HG03469 (cell line): ENCODE measurements around the gene SNX11.
A peak's percentile ranks its signal among the peaks of the same experiment; 100 is the strongest.

ENCODE experiments used
- ATAC-seq: cut with Tn5 transposase; IDR thresholded peaks from one replicate; pipeline ENCODE4 v1.9.1; 2021; ENCODE audit warnings: mild to moderate bottlenecking, moderate library complexity, moderate number of reproducible peaks; ENCODE audit not compliant: unreplicated experiment

SNX11 gene

DNA sequence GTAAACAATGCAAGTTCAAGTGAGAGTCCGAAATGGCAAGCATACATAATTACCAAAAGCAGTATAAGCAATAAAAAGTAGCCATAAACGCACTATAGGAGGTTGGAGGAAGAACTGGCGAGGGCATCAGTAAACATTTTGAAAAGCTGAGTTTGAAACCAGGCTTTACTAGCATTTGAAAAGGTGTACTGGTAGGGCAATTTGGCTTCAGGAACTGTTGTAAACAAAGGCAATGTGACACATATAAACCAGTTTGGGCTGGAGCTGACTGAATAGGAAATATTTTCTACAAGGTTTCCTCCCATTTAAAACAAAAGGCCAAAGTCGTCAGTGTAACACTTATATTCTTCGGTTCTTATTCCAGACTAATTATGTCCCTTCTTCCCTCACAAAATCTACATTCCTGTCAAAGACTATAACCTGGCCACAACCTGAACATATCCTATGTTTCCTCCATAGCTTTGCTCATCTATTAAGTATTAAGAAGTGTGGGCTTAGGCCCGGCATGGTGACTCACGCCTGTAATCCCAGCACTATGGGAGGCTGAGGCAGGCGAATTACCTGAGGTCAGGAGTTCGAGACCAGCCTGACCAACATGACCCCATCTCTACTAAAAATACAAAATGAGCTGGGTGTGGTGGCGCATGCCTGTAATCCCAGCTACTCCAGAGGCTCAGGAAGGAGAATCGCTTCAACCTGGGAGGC, 14.1 kb upstream of the SNX11 start:
- ATAC-seq, result no peak

- ATAC-seq, result no peak
These were observed 12.0 kb upstream of the SNX11 start for GRCh38 chr17:48095611-48096010.

DNA sequence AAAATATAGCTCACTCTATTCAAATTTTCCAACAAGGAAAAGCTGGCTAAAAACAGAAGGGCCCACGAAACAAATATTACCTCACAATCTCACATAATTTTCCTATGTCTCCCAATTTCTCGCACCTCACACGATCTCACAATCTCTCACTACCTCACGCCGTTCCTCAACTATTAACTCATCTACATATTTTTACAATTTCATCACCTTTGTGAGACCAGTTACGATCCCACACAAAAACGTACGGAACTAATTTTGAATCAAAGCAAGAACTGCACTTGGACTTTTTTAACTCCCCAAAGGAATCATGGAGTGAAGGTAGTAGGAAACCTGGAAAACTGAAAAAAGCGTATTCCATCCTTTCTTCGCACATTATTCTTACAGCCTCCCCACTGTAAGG, 7.4 kb upstream of the SNX11 start:
- no peak for ATAC-seq

- ATAC-seq, result no peak
These were observed 7.0 kb upstream of the SNX11 start for GRCh38 chr17:48100591-48101011.

DNA sequence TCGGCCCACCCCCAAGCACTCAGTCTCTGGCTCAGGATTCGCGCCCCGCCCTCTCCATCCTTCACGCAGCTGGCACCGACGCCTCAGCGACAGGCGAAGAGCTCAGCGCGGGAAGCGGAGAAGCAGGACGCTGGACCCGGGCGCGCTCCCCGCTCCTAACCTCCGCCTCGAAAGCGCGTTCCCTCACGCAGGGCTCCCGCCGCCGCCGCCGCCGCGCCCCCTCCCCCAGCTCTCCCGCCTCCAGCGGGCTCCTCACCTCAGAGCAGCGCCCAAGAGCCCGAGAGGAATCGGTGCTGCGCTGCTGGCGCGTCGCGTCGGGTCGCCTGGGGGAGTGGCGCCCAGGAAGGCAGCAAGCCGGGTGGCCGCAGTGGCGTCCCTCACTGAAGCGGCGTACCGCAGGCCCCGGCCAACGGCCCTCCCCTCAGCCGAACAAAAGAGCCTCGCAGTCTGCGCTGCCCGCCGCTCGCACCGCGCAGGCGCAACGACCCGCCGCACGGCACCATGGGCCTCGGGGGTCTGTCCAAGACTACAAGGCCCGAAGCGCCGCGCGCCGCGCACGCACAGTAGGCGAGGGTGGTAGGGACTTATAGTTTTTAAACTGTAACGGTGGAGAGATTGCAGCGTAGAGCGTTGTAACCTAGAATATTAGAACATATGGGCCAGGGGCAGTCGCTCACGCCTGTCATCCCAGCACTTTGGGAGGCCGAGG, 6.4 kb upstream of the SNX11 start, which contains the start of gene CBX1:
Gene CBX1, minus strand, starts transcription at position 467 of the 709 bp plus-strand sequence. CDS start 24,474 bp downstream, outside the sequence.
- peak; percentile 84 for ATAC-seq

DNA sequence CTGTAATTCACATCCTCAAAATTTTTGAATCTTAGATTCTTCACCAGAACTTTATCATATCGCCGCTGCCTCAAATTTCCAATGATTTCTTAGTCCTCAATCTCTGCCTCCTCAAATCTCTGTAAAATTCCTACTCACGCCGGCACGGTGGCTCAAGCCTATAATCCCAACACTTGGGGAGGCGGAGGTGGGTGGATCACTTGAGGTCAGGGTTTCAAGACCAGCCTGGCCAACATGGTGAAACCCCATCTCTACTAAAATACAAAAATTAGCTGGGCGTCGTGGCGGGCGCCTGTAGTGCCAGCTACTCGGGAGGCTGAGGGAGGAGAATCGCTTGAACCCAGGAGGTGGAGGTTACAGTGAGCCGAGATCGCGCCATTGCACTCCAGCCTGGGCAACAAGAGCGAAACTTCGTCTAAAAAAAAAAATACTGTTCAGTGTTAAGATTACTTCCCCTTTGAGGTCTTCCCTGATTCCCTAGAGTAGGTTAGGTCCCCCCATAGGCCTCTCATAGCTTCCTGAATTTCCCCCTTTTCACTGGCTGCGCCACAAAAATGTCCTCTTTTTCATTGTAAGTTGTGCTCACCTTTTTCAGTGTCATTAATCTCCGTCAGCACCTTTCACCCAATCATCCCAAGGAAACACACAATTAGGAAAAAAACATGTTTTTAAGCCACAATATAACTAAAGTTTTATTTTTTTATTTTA, 5.4 kb upstream of the SNX11 start:
- ATAC-seq, result no peak

DNA sequence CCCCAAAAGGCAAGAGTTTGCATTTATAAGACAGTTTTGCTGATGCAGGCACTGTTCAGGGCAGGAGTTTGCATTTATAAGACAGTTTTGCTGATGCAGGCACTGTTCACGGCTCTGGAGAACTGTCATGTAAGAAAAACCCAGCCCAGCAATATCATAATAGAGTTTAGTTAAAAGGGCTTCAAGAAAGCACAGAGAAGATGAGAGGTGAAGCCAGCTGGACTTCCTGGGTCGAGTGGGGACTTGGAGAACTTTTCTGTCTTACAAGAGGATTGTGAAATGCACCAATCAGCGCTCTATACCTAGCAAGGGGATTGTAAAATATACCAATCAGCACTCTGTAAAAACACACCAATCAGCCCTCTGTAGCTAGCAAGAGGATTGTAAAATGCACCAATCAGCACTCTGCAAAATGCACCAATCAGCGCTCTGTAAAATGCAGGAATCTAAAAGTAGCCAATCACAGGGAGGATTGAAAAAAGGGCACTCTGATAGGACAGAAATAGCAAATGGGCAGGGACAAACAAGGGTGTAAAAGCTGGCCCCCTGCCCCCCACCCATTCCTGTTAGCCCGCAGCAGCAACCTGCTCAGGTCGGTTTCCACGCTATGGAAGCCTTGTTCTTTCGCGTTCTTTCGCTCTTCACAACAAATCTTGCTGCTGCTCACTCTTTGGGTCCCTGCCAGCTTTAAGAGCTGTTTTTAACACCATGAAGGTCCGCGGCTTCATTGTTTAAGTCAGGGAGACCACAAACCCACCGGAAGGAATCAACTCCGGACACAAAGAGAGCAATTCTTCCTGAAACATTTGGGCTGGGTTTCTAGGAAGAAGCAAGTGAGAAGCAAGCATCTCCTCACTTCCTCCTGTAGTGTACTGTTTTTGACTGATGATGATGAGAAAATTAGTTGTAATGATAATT, 4.5 kb upstream of the SNX11 start:
- no peak for ATAC-seq

DNA sequence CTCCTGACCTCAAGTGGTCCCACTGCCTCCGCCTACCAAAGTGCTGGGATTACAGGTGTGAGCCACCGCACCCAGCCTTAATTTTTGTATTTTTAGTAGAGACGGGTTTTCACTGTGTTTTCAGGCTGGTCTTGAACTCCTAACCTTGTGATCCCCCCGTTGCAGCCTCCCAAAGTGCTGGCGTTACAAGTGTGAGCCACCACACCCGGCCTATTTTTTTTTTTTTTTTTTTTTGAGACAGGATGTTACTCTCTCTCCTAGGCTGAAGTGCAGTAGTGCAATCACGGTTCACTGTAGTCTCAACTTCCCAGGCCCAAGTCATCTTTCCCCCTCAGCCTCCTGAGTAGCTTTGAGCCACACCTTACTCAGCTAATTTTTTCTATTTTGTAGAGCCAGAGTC, 3.1 kb upstream of the SNX11 start:
- ATAC-seq, result no peak

DNA sequence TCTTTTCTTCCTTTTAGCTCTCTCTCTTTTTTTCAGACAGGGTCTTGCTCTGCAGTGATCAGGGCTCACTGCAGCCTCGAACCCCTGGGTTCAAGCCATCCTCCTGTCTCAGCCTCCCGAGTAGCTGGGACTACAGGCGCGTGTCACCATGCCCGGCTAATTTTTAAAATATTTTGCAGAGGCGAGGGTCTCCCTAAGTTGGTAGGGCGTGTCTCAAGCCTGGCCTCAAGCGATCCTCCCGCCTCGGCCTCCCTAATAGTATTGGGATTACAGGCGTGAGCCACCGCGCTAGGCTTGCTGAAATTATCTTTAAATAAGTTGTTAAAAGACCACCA, 797 bp upstream of the SNX11 start:
- no peak for ATAC-seq

DNA sequence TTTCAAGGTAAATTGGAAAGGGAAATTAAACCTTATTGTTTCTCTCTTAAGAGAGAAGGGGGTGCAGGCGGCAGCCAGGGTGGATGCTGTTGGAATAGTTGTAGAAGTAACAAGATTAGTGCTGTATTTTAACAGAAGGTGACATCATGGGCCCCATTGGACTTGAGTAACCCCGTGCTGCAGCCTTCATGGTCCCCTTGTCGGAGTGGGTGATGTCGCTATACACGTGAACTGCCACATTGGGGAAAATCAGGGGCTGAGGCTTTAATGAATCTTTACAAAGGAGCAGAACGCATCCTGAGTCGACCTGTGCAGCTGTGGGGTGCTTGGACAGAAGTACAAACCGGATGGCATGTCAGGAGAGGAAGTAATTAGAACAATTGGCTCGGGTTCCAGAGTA, 3.2 kb downstream of the SNX11 start:
- ATAC-seq, result no peak

- no peak for ATAC-seq
These were observed 4.3 kb downstream of the SNX11 start for GRCh38 chr17:48111937-48112241.

DNA sequence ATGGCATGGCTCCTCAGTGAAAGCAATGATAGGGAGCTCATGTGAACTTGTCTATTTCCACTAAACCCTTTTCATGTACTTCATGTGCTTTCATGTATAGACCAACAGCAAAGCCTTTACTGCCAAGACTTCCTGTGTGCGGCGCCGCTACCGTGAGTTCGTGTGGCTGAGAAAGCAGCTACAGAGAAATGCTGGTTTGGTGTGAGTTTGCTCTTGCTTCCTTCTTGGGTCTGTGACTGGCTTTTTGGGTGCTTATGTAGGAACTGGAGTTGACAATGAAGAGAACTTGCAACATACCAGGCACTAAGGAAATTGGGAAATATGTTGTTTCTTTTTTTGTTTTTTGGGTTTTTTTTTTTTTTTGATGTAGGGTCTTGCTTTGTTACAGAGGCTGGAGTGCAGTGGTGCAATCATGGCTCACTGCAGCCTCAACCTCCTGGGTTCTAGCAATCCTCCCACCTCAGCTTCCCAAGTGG, 5.7 kb downstream of the SNX11 start:
- no peak for ATAC-seq

DNA sequence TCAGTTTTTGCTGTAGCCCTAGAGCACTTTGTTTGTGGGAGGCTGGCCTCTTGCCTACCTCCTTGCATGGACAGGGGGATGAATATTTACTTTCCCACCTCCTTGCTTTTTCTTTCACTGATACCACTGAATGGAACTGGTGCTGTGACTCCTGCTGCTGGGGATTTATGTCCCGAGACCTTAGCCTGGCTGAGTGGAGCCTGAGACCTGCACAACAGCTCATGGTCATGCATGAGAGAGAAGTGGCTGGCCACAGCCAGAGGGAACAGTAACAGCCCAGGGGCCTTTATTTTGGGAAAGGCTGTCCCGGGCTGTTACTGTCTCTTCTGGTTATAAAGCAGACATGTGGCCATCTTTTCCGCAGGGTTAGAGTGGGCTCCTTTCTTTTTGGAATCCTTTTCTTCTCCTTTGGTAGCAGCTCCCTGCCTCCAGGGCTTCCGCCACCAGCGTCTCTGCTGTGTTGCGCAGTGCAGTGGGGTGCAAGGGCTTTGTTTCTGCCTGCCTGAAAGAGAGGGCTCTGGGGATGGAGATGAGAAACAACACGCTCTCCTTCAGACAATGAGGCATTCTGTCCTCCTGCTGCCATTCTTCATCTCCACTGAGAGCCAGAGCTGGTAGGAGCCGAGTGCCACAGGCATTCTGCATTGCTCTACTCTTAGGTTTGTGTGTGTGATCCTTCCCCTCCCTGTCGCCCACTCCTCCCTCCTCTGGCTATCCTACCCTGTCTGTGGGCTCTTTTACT, 14.5 kb downstream of the SNX11 start:
- ATAC-seq, result no peak

GRCh38 chr17:48122665-48123045, 15.1 kb downstream of the SNX11 start:
- ATAC-seq, result no peak

- ATAC-seq, result no peak
These were observed 15.5 kb downstream of the SNX11 start for GRCh38 chr17:48123111-48123510.

DNA sequence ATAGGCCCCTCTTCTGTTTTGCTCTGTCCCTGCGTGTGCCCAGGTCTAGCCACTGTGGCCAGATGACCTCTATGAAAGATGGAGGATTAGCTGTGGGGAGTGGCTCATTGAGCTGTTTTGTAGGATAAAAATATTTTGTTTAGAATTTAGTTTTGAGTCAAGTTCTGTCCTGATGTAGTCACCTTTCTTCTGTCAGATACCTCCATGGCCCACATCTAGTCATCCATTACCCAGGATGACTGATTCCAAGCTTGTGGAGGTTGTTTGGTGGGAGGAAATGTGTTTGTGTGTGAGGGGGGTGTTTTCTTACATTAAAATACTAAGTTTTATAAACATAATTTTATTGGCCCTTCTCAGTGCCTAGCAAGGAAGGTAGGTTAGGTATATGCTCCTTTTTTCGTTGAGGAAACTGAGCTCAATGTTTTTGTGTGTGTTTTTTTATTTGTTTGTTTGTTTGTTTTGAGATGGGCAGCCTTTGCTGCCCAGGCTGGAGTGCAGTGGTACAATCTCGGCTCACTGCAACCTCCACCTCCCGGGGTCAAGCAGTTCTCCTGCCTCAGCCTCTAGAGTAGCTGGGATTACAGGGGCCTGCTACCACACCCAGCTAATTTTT, 16.3 kb downstream of the SNX11 start:
- ATAC-seq, result no peak

- no peak for ATAC-seq
These were observed 18.4 kb downstream of the SNX11 start for GRCh38 chr17:48125829-48126531.

DNA sequence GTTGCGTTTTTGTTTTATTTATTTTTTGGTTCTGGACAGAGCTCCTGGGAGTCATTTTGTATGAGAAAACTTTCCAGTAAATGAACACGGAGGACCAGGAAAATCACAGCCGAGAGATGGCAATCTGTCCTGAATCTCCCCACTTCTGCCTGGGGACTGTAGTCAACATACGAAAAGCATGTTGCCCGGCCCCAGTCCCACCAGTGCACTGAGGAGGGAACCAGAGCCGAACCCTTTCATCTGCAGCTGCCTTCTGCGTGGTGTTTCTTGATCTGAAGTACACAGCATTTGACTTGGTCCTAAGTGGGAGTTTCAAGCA, 18.9 kb downstream of the SNX11 start:
- ATAC-seq, result no peak

DNA sequence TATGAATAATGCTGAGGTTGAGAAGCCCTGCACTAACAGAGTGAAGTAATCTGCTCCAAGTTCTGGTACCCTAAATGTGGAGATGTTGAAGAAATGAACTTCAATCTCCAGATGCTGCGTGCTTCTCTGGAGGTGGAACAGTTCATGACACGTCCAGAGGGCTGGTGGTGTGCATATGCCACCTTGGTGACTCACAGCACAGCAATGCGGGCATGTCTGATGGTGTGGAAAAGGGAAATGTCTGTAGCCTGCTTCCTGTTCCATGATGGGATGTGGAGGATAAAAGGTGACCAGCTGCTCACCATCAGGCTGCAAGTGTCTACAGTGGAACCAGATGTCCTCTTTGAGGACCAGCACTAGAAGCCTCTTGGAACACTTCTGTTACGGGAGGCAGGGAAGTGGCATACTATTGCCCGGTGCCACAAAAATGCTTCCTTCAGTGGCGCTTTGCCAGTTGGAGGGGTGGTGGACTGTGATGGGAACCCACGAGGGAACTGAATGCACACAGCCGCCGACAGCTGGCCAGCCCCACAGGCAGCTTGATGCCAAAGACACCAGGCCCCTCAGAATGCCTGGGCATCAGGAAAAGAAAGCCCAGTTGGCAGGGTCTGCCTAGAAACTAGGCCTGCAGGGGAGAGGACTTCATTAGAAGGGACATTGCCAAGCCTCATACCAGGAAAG, 19.9 kb downstream of the SNX11 start:
- no peak for ATAC-seq
